Epithelial cell of proximal tubule (primary cell): Measurements from ENCODE around the gene ACER1. TPM values are rescaled to one million over a fixed set of nuclear protein-coding genes. Genes with fewer than 3 reads are reported as not detected.
A peak's percentile ranks its signal among the peaks of the same experiment; 100 is the strongest.
"Not testable (repeated sequence)": the region's sequence is repeated elsewhere in the genome, so short reads cannot be mapped to it uniquely, and the experiment has no call there.

Experiments
- DNase-seq: peaks from one replicate; pipeline ENCODE4 v3.0.0-alpha.2; 2011; ENCODE audit warnings: low read depth
- H3K4me3 ChIP-seq: 2 replicates; pipeline ENCODE4 v1.5.1; 2011; ENCODE audit warnings: low read depth, mild to moderate bottlenecking, low read length
- CTCF ChIP-seq: conservative IDR thresholded peaks from 2 replicates; pipeline ENCODE4 v1.5.1; 2012; ENCODE audit warnings: low read depth, mild to moderate bottlenecking, low read length
- total RNA-seq: library from RNA; depleted of rRNA; stranded (reverse); fragments of >200 nt; gene quantifications from 2 replicates; pipeline ENCODE4 v1.2.3, GENCODE V29; 2015

Gene ACER1
- total RNA-seq, 1 donor from 2014 or later = not detected

DNA sequence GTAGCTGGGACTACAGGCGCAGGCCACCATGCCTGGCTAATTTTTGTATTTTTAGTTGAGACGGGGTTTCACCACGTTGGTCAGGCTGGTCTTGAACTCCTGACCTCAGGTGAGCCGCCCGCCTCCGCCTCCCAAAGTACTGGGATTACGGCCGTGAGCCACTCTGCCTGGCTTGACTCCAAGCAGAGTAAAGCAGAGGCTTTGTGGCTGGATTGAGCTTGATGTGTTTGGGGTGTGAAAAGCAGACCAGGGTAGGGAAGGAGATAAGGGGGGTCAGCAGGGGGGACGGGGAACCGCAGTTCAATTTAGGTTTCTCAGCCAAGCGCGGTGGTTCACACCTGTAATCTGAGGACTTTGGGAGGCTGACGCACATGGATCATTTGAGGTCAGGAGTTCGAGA, 23.8 kb upstream of the ACER1 start:
- no peak for DNase-seq
- TF ChIP-seq CTCF = no peak
- H3K4me3 ChIP-seq = no peak overlapping the region

GRCh38 chr19:6355321-6356040, 22.1 kb upstream of the ACER1 start:
- not testable (repeated sequence) for DNase-seq, H3K4me3 ChIP-seq

DNA sequence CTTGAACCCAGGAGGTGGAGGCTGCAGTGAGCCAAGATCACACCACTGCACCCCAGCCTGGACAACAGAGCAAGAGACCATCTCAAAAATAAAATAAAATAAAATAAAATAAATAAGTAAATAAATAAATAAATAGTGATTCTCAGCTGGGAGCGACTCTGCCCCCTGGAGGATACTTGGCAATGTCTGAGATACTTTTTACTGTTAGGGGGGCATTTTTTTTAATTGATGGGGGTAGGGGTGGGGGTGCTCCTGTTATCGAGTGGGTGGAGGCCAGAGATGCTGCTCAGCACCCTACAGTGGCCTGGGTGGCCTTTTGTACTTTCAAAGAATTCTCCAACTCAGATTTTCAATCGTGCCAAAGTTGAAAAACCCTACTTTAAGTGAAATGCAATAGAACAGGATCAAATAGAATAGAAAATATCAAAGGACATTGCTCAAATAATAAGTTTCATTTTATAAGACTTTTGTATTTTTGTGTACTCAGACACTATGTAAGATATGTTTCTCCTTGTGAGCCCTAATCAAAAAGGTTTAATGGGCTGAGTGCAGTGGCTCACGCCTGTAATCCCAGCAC, 20.8 kb upstream of the ACER1 start:
- no peak overlapping the region for H3K4me3 ChIP-seq
- no peak for DNase-seq
- peak; percentile 61 for TF ChIP-seq CTCF

- no peak for TF ChIP-seq CTCF
- no peak for DNase-seq
- no peak overlapping the region for H3K4me3 ChIP-seq
Measured at GRCh38 chr19:6352381-6353165, 19.2 kb upstream of the ACER1 start.

DNA sequence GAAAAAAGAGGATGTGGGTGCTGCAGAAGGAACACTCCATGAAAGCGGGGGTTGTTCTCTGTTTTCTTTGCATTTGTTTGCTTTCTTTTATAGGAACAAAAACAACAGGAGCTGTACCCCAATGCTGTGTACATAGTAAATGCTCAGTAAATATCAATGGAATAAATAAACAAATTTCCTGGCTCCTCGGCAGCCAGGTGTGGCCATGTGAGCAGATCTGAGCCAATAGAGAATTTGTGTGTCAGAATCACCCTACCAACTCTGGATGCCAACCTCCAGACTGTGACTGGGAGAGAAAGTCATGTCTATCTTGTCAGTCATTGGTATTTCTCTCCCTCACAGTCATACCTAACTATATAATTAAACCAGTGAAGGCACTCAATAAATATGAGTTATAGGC, 17.3 kb upstream of the ACER1 start:
- H3K4me3 ChIP-seq = no peak overlapping the region
- DNase-seq = no peak
- TF ChIP-seq CTCF = no peak

DNA sequence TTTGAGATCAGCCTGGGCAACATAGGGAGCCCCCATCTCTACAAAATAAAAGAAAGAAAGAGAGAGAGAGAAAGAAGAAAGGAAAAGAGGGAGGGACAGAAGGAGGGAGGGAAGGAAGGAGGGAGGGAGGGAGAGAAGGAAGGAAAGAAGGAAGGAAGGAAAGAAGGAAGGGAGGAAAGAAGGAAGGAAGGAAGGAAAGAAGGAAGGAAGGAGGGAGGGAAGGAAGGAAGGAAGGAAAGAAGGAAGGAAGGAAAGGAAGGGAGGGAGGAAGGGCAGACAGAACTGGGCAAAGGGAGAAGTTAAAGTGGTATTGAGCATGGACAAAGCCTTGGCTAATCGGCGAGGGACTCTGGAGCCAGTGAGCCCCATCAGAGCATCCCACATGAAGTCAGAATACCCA, 15.9 kb upstream of the ACER1 start:
- not testable (repeated sequence) for DNase-seq, H3K4me3 ChIP-seq

DNA sequence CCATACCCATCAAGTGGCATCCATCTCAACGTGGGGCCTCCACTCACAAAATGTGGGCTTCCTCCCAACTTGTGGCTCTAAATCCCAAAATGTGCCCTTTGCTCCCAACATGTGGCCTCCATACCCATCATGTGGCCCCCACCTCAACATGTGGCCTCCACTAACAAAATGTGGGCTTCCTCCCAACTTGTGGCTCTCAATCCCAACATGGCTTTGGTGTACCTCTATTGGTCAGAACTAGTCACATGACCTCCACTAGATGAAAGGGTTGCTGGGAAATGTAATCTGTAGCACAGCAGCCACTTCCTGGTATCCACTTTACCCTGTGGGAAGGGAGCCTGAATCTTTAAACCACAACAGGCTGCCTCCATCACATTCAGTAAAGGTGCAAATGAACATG, 10.1 kb upstream of the ACER1 start:
- TF ChIP-seq CTCF = no peak
- H3K4me3 ChIP-seq = no peak overlapping the region
- DNase-seq = no peak
